Kidney capillary endothelial cell (primary cell): ENCODE data around the gene CHCHD1.
"Not testable (repeated sequence)": the region's sequence is repeated elsewhere in the genome, so short reads cannot be mapped to it uniquely, and the experiment has no call there.

Experiments
- DNase-seq: peaks from one replicate; pipeline ENCODE4 v3.0.0-alpha.2; 2018; ENCODE audit warnings: low spot score

The CHCHD1 gene

GRCh38 chr10:73769396-73769795, 12.5 kb upstream of the CHCHD1 start:
- no peak for DNase-seq

GRCh38 chr10:73771722-73772280, 10.0 kb upstream of the CHCHD1 start:
- peak; percentile 82 for DNase-seq

GRCh38 chr10:73772281-73773151, 9.3 kb upstream of the CHCHD1 start:
- DNase-seq = peak; percentile 67

- peak; percentile 12 for DNase-seq
Measured at GRCh38 chr10:73773152-73773879, 8.5 kb upstream of the CHCHD1 start.

DNA sequence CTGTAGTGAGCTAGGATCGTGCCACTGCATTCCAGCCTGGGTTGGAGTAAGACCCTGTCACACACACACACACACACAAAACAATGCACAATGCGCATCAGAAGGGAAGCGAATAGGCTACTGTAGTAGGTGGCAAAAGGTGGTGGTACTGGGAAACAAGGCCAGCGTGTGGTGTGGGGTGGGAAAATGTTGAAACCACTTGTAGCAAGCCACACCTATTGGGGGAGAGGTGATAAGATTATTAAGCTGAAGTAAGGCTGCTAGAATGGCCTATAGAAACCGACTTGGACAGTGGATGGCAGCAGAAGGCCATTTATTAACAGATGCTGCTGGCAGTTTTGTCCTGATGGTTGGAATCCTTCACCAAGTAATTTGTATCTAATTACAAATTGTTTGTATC, 7.2 kb upstream of the CHCHD1 start:
- DNase-seq = no peak

GRCh38 chr10:73779018-73779417, 2.8 kb upstream of the CHCHD1 start:
- DNase-seq = no peak

GRCh38 chr10:73779539-73780197, 2.2 kb upstream of the CHCHD1 start:
- no peak for DNase-seq

DNA sequence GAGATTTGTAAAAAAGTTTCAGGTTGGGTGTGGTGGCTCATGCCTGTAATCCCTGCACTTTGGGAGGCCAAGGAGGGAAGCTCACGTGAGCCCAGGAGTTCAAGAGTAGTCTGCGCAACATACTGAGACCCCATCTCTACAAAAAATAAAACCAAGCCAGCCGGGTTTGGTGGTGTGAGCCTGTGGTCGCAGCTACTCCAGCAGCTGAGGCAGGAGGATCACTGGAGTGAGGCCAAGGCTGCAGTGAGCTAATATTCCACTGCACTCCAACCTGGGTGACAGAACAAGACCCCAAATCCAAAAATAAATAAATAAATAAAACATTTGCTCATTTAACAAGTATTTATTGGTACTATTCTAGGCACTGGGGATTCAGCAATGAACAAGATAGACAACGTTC, 1.5 kb upstream of the CHCHD1 start:
- DNase-seq = no peak

- no peak for DNase-seq
Measured at GRCh38 chr10:73780966-73781365, 882 bp upstream of the CHCHD1 start.

DNA sequence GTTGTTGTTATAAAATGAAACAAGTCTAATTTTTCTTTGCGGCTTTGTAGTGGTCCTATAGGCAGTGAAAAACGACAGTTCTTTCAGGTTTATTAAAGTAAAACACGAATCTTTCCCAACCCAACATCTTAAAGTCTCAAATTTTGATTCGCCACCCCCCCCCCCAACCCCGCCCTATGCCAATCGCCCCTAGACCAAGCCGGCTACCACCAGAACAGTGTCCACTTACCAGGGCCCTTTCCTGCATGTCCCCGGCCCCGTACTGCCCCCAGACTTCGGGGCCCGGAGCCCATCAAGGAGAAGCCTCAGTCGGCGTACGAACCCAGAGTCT, 335 bp upstream of the CHCHD1 start:
- no peak for DNase-seq

DNA sequence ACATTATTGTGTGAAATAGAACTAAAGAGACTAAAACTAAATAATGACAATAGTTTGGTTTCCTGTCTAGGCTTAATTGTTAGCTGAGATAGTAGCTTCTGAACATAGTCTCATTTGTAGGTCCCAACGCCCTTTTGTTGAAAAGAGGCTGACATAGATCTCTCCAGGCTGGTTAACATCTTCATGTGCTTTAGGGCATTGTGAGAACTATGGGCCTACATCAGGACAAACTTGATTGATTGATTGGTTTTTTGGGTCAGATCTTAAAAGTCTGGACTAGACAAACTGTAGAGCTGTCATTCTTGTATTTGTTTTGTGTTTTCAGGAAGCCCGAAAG, 869 bp downstream of the CHCHD1 start:
- no peak for DNase-seq

DNA sequence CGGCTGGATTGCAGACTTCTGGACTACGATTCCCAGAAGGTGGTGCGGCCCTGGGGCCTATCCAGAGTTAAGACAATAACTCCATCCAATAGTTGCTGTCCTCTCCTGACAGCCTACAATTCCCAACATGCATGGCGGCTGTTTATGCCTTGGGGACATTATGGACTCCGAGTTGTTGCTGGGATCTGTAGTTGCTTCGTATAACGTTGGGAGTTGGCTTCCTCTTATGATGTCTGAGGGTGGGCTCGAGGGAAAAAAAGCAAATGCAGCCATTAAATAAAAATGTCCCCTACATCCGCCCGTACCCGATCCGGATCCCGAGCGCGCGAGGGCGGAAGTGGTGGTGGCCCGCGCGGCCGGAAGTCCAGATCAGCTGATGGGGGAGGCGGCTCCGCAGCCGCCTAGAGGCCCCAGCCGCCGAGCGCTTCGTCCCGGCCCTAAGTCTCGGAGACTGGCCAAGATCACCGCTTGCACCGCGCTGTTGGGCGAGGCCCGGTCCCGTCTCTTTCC, 3.4 kb downstream of the CHCHD1 start, which contains the start of gene ZSWIM8:
ZSWIM8 (plus strand) TSS at position 396 of the 510 bp plus-strand sequence. CDS start 273 bp downstream, outside the sequence.
- peak; percentile 94 for DNase-seq

- peak; percentile 42 for DNase-seq
Measured at GRCh38 chr10:73785721-73786511, 4.1 kb downstream of the CHCHD1 start.

GRCh38 chr10:73786512-73786885, 4.7 kb downstream of the CHCHD1 start:
- DNase-seq = no peak

GRCh38 chr10:73787031-73787800, 5.4 kb downstream of the CHCHD1 start:
- DNase-seq = not testable (repeated sequence)

DNA sequence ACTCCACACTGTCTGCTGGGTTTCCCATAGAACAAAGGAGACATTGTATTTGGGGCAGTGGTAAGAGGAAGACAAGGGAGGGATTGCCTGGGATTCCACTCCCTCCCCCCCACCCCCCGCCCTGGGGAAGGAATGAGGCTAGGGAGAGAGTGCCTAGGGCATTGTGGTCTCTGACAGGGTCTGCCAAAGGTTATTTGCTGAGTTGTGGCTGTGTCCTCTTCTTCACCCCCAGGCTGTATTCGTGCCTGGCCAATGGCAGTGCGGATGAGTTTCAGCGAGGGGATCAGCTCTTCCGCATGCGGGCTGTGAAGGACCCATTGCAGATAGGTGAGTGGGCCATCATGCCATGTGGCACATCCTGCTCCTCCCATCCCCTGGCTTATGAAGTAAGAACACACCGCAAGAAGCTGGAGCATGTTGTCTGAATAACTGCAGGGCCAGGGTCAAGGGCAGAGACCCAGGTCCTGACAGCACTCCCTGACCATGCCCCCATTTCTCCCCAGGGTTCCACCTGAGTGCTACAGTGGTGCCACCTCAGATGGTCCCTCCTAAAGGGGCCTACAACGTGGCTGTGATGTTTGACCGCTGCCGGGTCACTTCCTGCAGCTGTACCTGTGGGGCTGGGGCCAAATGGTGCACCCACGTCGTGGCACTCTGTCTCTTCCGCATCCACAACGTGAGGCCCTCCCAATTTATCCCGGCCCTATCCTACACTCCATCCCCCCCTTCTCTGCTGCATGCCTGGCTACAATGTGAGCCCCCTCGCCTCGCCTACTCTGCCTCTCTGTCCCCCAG, 7.2 kb downstream of the CHCHD1 start:
- DNase-seq = no peak

DNA sequence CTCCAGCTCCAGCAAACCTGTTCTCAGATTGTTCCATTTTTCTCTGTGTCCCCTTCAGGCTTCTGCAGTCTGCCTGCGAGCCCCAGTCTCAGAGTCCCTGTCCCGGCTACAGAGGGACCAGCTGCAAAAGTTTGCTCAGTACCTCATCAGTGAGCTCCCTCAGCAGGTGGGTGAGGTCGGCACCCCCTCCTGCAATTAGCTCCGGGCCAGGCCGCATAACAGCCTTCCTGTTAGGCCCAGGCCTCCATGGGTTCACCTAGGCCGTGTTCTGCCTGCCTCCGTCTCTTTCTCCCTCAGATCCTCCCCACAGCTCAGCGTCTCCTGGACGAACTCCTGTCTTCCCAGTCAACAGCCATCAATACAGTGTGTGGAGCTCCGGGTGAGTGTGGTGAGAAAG, 7.8 kb downstream of the CHCHD1 start:
- no peak for DNase-seq

DNA sequence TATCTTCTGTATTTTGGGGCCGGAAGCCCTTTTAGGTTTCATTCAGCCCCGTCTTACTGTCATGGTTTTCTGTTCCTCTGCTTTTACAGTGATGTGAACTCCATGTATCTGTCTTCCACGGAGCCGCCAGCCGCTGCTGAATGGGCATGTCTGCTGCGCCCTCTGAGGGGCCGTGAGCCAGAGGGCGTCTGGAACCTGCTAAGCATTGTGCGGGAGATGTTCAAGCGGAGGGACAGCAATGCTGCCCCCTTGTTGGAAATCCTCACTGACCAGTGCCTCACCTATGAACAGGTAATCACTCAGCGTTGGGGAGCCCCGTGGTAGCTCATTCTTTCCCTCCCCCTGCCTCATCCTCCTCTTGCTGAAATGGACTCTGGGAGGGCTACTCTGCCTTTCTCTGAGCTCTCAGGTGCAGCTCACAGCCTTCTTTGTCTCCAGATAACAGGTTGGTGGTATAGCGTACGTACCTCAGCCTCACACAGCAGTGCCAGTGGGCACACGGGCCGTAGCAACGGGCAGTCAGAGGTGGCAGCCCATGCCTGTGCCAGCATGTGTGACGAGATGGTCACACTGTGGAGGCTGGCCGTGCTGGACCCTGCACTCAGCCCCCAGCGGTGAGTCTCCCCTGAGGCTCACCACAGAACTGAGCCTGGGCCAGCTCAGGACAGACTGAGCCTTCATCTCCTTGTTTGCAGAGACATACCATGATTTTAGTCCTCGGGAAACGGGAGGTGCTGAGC, 9.2 kb downstream of the CHCHD1 start:
- no peak for DNase-seq

DNA sequence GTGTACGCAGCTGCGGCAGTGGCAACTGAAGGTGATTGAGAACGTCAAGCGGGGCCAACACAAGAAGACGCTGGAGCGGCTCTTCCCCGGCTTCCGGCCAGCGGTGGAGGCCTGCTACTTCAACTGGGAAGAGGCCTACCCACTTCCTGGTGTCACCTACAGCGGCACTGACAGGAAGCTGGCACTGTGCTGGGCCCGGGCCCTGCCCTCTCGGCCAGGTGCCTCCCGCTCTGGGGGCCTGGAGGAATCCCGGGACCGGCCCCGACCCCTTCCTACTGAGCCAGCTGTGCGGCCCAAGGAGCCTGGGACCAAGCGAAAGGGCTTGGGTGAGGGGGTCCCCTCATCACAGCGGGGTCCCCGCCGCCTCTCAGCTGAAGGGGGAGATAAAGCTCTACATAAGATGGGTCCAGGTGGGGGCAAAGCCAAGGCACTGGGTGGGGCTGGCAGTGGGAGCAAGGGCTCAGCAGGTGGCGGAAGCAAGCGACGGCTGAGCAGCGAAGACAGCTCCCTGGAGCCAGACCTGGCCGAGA, 10.1 kb downstream of the CHCHD1 start:
- no peak for DNase-seq
